GM19438 (cell line): Measurements from ENCODE around the gene BMP6.

Source experiments
- ATAC-seq: cut with Tn5 transposase; IDR thresholded peaks from one replicate; pipeline ENCODE4 v1.9.1; 2021; ENCODE audit warnings: low read depth; ENCODE audit not compliant: unreplicated experiment

Gene BMP6

GRCh38 chr6:7707787-7708186 lies 18.1 kb upstream of the BMP6 start:
- no peak for ATAC-seq

GRCh38 chr6:7719364-7719850 lies 6.5 kb upstream of the BMP6 start:
- ATAC-seq, result no peak

- no peak for ATAC-seq
Measured at GRCh38 chr6:7720346-7720745, 5.6 kb upstream of the BMP6 start.

GRCh38 chr6:7721649-7722048 lies 4.2 kb upstream of the BMP6 start:
- no peak for ATAC-seq

- ATAC-seq, result no peak
Measured at GRCh38 chr6:7723041-7723447, 2.9 kb upstream of the BMP6 start.

- no peak for ATAC-seq
Measured at GRCh38 chr6:7723554-7723953, 2.3 kb upstream of the BMP6 start.

- ATAC-seq, result no peak
Measured at GRCh38 chr6:7725412-7725811, 487 bp upstream of the BMP6 start.

GRCh38 chr6:7726416-7727085 lies 652 bp downstream of the BMP6 start:
- ATAC-seq, result peak; percentile 30

GRCh38 chr6:7727086-7727945 lies 1.4 kb downstream of the BMP6 start:
- peak; percentile 22 for ATAC-seq

GRCh38 chr6:7727946-7728854 lies 2.3 kb downstream of the BMP6 start:
- no peak for ATAC-seq

GRCh38 chr6:7728855-7729590 lies 3.1 kb downstream of the BMP6 start:
- ATAC-seq, result no peak

GRCh38 chr6:7730001-7730783 lies 4.3 kb downstream of the BMP6 start:
- no peak for ATAC-seq

- ATAC-seq, result no peak
Measured at GRCh38 chr6:7730784-7731227, 4.9 kb downstream of the BMP6 start.

GRCh38 chr6:7731294-7731693 lies 5.4 kb downstream of the BMP6 start:
- ATAC-seq, result no peak

GRCh38 chr6:7732228-7732627 lies 6.3 kb downstream of the BMP6 start:
- no peak for ATAC-seq

GRCh38 chr6:7734707-7735383 lies 8.9 kb downstream of the BMP6 start:
- ATAC-seq, result no peak

GRCh38 chr6:7737106-7737505 lies 11.2 kb downstream of the BMP6 start:
- no peak for ATAC-seq

GRCh38 chr6:7737867-7738266 lies 12.0 kb downstream of the BMP6 start:
- ATAC-seq, result no peak
